K562 (cell line): ENCODE results near the gene RAI1. TPM values are rescaled to one million over a fixed set of nuclear protein-coding genes. Genes with fewer than 3 reads are reported as not detected.

ENCODE experiments used
- ATAC-seq: fragments of 200-7000 bp; cut with Tn5 transposase; 3 replicates; pipeline ENCODE4 v1.9.1; 2020; ENCODE audit warnings: moderate library complexity
- BruUV-seq: library from RNA; stranded (reverse); fragments of 400-500 nt; replicated peaks from 2 replicates; lab custom pipeline; 2021; lab: Mats Ljungman, UMichigan
- CTCF ChIA-PET: fragments of 300-600 bp; formaldehyde crosslinking; extraction: SDS; loops from one replicate; lab custom pipeline; 2021; ENCODE audit warnings: low intra/inter-chr PET ratio; lab: Yijun Ruan, JAX
- POLR2A ChIA-PET: fragments of 300-600, 350-650 bp; sonication (Branson Sonifier 250); formaldehyde crosslinking; extraction: SDS; loops from one replicate; lab custom pipeline; 2021; ENCODE audit warnings: antibody characterized with exemption, inconsistent platforms; lab: Yijun Ruan, JAX
- DNase-seq, 4 experiments: peaks; one replicate each; pipeline versions ENCODE4 v3.0.0 to v3.0.0-alpha.2; 2011 to 2018; ENCODE audit warnings: low spot score in 3 of 4, mixed read lengths in 3 of 4; ENCODE audit errors: extremely low read depth in 1 of 4
- FAIRE-seq: peaks from 2 replicates; lab custom pipeline; 2011; peaks lifted over from hg19 to GRCh38; lab: Jason Lieb, UNC
- H2AFZ ChIP-seq: 2 replicates; pipeline ENCODE4 v1.6.0; 2011; ENCODE audit warnings: low read depth, low read length, control low read depth, inconsistent platforms
- H3K27ac ChIP-seq: fragments of 200-600 bp; 3 replicates; pipeline ENCODE4 v1.8.0; 2011; ENCODE audit warnings: low read depth, mild to moderate bottlenecking, control low read depth, inconsistent platforms, low read length, moderate library complexity, mixed read lengths; ENCODE audit errors: extremely low read depth
- H3K27me3 ChIP-seq, 2 experiments: fragments of 300-600 bp in 1 of 2; 2 replicates in 1 of 2; 3 replicates in 1 of 2; pipeline versions ENCODE4 v1.6.0 to v1.8.0; 2011; ENCODE audit warnings: inconsistent platforms in 2 of 2, low read length in 2 of 2, mild to moderate bottlenecking in 1 of 2, mixed read lengths in 1 of 2, moderate library complexity in 1 of 2; ENCODE audit not compliant: control insufficient read depth in 2 of 2, insufficient read depth in 2 of 2
- H3K36me3 ChIP-seq: fragments of 300-600 bp; 3 replicates; pipeline ENCODE4 v1.8.0; 2011; ENCODE audit warnings: mild to moderate bottlenecking, low read length, inconsistent platforms; ENCODE audit not compliant: control insufficient read depth, insufficient read depth
- H3K4me1 ChIP-seq, 2 experiments: fragments of 200-600 bp in 1 of 2; replicated peaks in 1 of 2; 2 replicates in 1 of 2; 3 replicates in 1 of 2; pipeline versions ENCODE4 v1.5.1 to v1.8.0; 2011; ENCODE audit warnings: inconsistent platforms in 2 of 2, low read length in 2 of 2, mild to moderate bottlenecking in 1 of 2, mixed read lengths in 1 of 2, moderate library complexity in 1 of 2; ENCODE audit not compliant: control insufficient read depth in 2 of 2, insufficient read depth in 2 of 2
- H3K4me2 ChIP-seq: 2 replicates; pipeline ENCODE4 v1.6.1; 2011; ENCODE audit warnings: low read length, control low read depth, inconsistent platforms, mixed read lengths; ENCODE audit not compliant: insufficient read depth
- H3K4me3 ChIP-seq: fragments of 200-600 bp; sonication (generic), shearing (Covaris generic); 2 replicates; pipeline ENCODE4 v1.5.1; 2016; ENCODE audit warnings: control low read depth, inconsistent platforms
- H3K79me2 ChIP-seq: fragments of 200-600 bp; 3 replicates; pipeline ENCODE4 v1.8.0; 2011; ENCODE audit warnings: low read length, inconsistent platforms; ENCODE audit not compliant: control insufficient read depth, insufficient read depth
- H3K9ac ChIP-seq, 2 experiments: 2 replicates each; pipeline versions ENCODE4 v1.6.0 to v1.6.1; 2011; ENCODE audit warnings: low read depth in 2 of 2, low read length in 2 of 2, control low read depth in 1 of 2, inconsistent platforms in 1 of 2, mild to moderate bottlenecking in 1 of 2, mixed read lengths in 1 of 2; ENCODE audit not compliant: insufficient read depth in 1 of 2
- H3K9me1 ChIP-seq: one replicate; pipeline ENCODE4 v1.6.0; 2011; ENCODE audit warnings: inconsistent platforms, mild to moderate bottlenecking, low read length, moderate library complexity; ENCODE audit not compliant: control insufficient read depth, insufficient read depth
- H3K9me3 ChIP-seq: replicated peaks from 2 replicates; pipeline ENCODE4 v1.5.1; 2011; ENCODE audit warnings: low read depth, low read length, inconsistent platforms; ENCODE audit not compliant: control insufficient read depth, insufficient read depth
- H4K20me1 ChIP-seq: replicated peaks from 2 replicates; pipeline ENCODE4 v1.6.1; 2011; ENCODE audit warnings: low read length, inconsistent platforms, mixed read lengths; ENCODE audit not compliant: control insufficient read depth, insufficient read depth
- CC2D1A ChIP-seq: fragments of 450-650 bp; IDR thresholded peaks from 2 replicates; pipeline ENCODE4 v1.6.1; 2017; ENCODE audit warnings: mild to moderate bottlenecking
- CREB1 ChIP-seq, 2 experiments: sonication (generic) in 1 of 2; formaldehyde crosslinking in 1 of 2; IDR thresholded peaks; 2 replicates each; pipeline versions ENCODE4 v1.6.1 to v1.8.0; 2012 to 2022; ENCODE audit warnings: inconsistent platforms in 1 of 2, mild to moderate bottlenecking in 1 of 2, missing genetic modification reagents in 1 of 2, moderate library complexity in 1 of 2
- DIDO1 ChIP-seq: fragments of 450-650 bp; IDR thresholded peaks from 2 replicates; pipeline ENCODE4 v1.6.1; 2016; ENCODE audit warnings: low read depth, missing biosample characterization, missing genetic modification characterization
- JUND ChIP-seq, 2 experiments: IDR thresholded peaks; 2 replicates in 1 of 2; 3 replicates in 1 of 2; pipeline ENCODE4 v1.6.1; 2011; ENCODE audit warnings: borderline replicate concordance in 2 of 2, low read depth in 2 of 2, low read length in 2 of 2, improper control_type of control experiment in 1 of 2, missing biosample characterization in 1 of 2, missing genetic modification characterization in 1 of 2, missing genetic modification reagents in 1 of 2
- KDM2B ChIP-seq: fragments of 250-450 bp; sonication (Bioruptor Pico); IDR thresholded peaks from 2 replicates; pipeline ENCODE4 v1.8.0; 2021; ENCODE audit warnings: mild to moderate bottlenecking, moderate library complexity
- MECOM ChIP-seq: fragments of 250-450 bp; sonication (Bioruptor Pico); IDR thresholded peaks from 2 replicates; pipeline ENCODE4 v1.8.0; 2022; ENCODE audit warnings: inconsistent platforms
- MTA2 ChIP-seq: fragments of 450-650 bp; IDR thresholded peaks from 2 replicates; pipeline ENCODE4 v1.6.1; 2016; ENCODE audit warnings: low read depth
- NFIC ChIP-seq: fragments of 450-650 bp; IDR thresholded peaks from 2 replicates; pipeline ENCODE4 v1.6.1; 2017; ENCODE audit warnings: mild to moderate bottlenecking, inconsistent platforms
- PHB ChIP-seq: fragments of 250-450 bp; sonication (Bioruptor Pico); IDR thresholded peaks from 2 replicates; pipeline ENCODE4 v1.5.0; 2021
- RBBP5 ChIP-seq: fragments of 200-600 bp; sonication (generic); IDR thresholded peaks from 2 replicates; pipeline ENCODE4 v1.6.1; 2012; ENCODE audit warnings: borderline replicate concordance, mild to moderate bottlenecking, low read length, control low read depth, inconsistent platforms; ENCODE audit not compliant: insufficient read depth, poor library complexity, severe bottlenecking
- RFX5 ChIP-seq: IDR thresholded peaks from 2 replicates; pipeline ENCODE4 v1.6.1; 2011; ENCODE audit warnings: low read depth, mild to moderate bottlenecking, improper control_type of control experiment, low read length
- SFPQ ChIP-seq: fragments of 200-400 bp; formaldehyde crosslinking; IDR thresholded peaks from 2 replicates; pipeline ENCODE4 v1.6.1; 2017; ENCODE audit warnings: mild to moderate bottlenecking, low read depth, low read length, moderate library complexity
- TAF9B ChIP-seq: fragments of 450-650 bp; IDR thresholded peaks from 2 replicates; pipeline ENCODE4 v1.6.1; 2018; ENCODE audit warnings: mild to moderate bottlenecking; ENCODE audit not compliant: partially characterized antibody
- TRIM24 ChIP-seq, 2 experiments: fragments of 450-650 bp; IDR thresholded peaks; 2 replicates each; pipeline ENCODE4 v1.6.1; 2016
- ZBTB9 ChIP-seq: fragments of 450-650 bp; formaldehyde crosslinking; IDR thresholded peaks from 2 replicates; pipeline ENCODE4 v1.4.0; 2020; ENCODE audit warnings: mild to moderate bottlenecking, moderate library complexity
- ZNF274 ChIP-seq: IDR thresholded peaks from 2 replicates; pipeline ENCODE4 v1.6.1; 2011; ENCODE audit warnings: low read depth, mild to moderate bottlenecking, low read length, moderate library complexity, borderline replicate concordance
- ZNF586 ChIP-seq: fragments of 450-650 bp; formaldehyde crosslinking; conservative IDR thresholded peaks from 2 replicates; pipeline ENCODE4 v1.4.0; 2020; ENCODE audit warnings: mild to moderate bottlenecking, moderate library complexity
- ZNF717 ChIP-seq: fragments of 250-450 bp; sonication (Bioruptor Pico); IDR thresholded peaks from 2 replicates; pipeline ENCODE4 v1.5.0; 2021
- WGBS: fragments of 100-300 bp; shearing (Covaris generic); methylation state at CpG from one replicate; pipeline ENCODE4 v1.1.6; 2016; ENCODE audit warnings: low coverage, mixed read lengths; ENCODE audit not compliant: insufficient coverage; ENCODE audit errors: missing lambda C conversion rate; 5-methylcytosine and 5-hydroxymethylcytosine counted together
- in situ Hi-C: fragments of 300-500 bp; cut with MboI; formaldehyde crosslinking; loops from 4 replicates; pipeline ENCODE4 v1.15.0; 2018; ENCODE audit warnings: inconsistent platforms, mixed read lengths
- intact Hi-C: fragments of 100-400 bp; cut with micrococcal nuclease; formaldehyde crosslinking; loops from 2 replicates; pipeline ENCODE4 v1.14.2; 2022
- polyA plus RNA-seq, 8 experiments: library from polyadenylated mRNA; depleted of rRNA in 4 of 8; stranded (reverse) in 5 of 8; unstranded in 3 of 8; fragments of >200 nt; fragmentation: Nextera tagmentation in 2 of 8; fragmentation: Illumina TruSeq in 1 of 8; extraction: Ambion mirVana in 2 of 8; extraction: Trizol in 1 of 8; gene quantifications; 2 replicates each; pipeline versions ENCODE4 v1.2.1 to v1.2.3, GENCODE V29; 2011 to 2014; ENCODE audit warnings: inconsistent platforms in 1 of 8, missing spikeins in 1 of 8
- total RNA-seq, 7 experiments: library from RNA; depleted of rRNA in 6 of 7; stranded (reverse); fragments of >200 nt in 6 of 7; fragmentation: Illumina TruSeq in 2 of 7; extraction: Trizol in 2 of 7; gene quantifications; 2 replicates each; pipeline versions ENCODE4 v1.2.1 to v1.2.3, GENCODE V29; 2011 to 2021; ENCODE audit warnings: low replicate concordance in 1 of 7

Gene RAI1
- total and polyA plus RNA-seq, 9 of the 15 experiments (the other 6 are each of a cell fraction or from before 2014, with no cell fraction given): 0.68 to 19.9 (median 5.5) TPM

GRCh38 chr17:17711641-17712162 is 30.4 kb downstream of the RAI1 start:
- no peaks in the 10 kb centered on the region for H3K9me1 ChIP-seq
- no peaks in the 10 kb centered on the region for H3K27me3 ChIP-seq
- no peak for ATAC-seq
- H3K27ac ChIP-seq: no peak overlapping the region
- in situ Hi-C loops (no loop called here), intact Hi-C loops (no loop called here)
- DNase-seq: no peak
- no peak for FAIRE-seq
- H2AFZ ChIP-seq: no peak overlapping the region
- no peak overlapping the region for H3K4me3 ChIP-seq
- peaks cover 11% of the 10 kb centered on the region for H3K79me2 ChIP-seq
- no peaks in the 10 kb centered on the region for H3K9me3 ChIP-seq
- no peaks in the 10 kb centered on the region for H3K36me3 ChIP-seq
- 53% methylated on average over 11 of the region's 12 CpGs for WGBS
- H3K4me2 ChIP-seq: no peak overlapping the region
- ChIA-PET CTCF (no interaction called here), POLR2A (interaction anchor here (1.0 kb wide), 1 partner anchor 8 kb away, joined by 5 read pairs; no protein-coding TSS in a partner anchor)
- H3K9ac ChIP-seq: peak overlapping the region in 1 of 2 experiments; percentile 28; a peak in 1 of 4 replicates
- no TSS peak for BruUV-seq
- peaks cover 8% of the 10 kb centered on the region; the same call in 1 of the 2 replicates for H4K20me1 ChIP-seq
- H3K4me1 ChIP-seq: peaks cover 0 to 34% of the 10 kb centered on the region in 2 experiments; a peak in 4 of 5 replicates
- TF ChIP-seq SFPQ (no peak), NFIC (no peak), TAF9B (no peak), ZNF274 (no peak), RFX5 (no peak), ZNF717 (CRISPR knock-in tag) (no peak), MTA2 (no peak), KDM2B (CRISPR knock-in tag) (no peak), ZBTB9 (CRISPR knock-in tag) (no peak), JUND (IDR thresholded peaks at IDR 0.05; ENCODE audit: borderline replicate concordance, low read depth, low read length) (no peak), JUND (tag; IDR thresholded peaks at IDR 0.05; ENCODE audit: borderline replicate concordance, low read depth, low read length) (no peak), TRIM24 (IDR thresholded peaks at IDR 0.05) (no peak), RBBP5 (no peak), CC2D1A (no peak), DIDO1 (tag) (no peak), ZNF586 (CRISPR knock-in tag) (no peak), CREB1 (IDR thresholded peaks at IDR 0.05) (no peak), CREB1 (CRISPR knock-in tag; IDR thresholded peaks at IDR 0.05) (no peak), PHB (CRISPR knock-in tag) (no peak), MECOM (CRISPR knock-in tag) (no peak)
